ENCODE data around the gene MAX. TPM values are rescaled to one million over a fixed set of nuclear protein-coding genes. Genes with fewer than 3 reads are reported as not detected.

The MAX gene
- total RNA-seq, 1 experiment from 2014 or later = 125 TPM

- no peak for TF ChIP-seq CTCF (IDR thresholded peaks at IDR 0.05; ENCODE audit: unreplicated experiment)
- Mint-ChIP-seq H3K4me1 (ENCODE audit: insufficient read depth, unreplicated experiment) (no peaks in the 10 kb centered on the region), H3K9me3 (ENCODE audit: unreplicated experiment) (no peaks in the 10 kb centered on the region), H3K27me3 (ENCODE audit: insufficient read depth, unreplicated experiment) (no peaks in the 10 kb centered on the region), H3K36me3 (ENCODE audit: insufficient read depth, unreplicated experiment) (peaks cover 54% of the 10 kb centered on the region), H3K4me3 (ENCODE audit: unreplicated experiment) (no peak overlapping the region), H3K27ac (ENCODE audit: low read depth, unreplicated experiment) (no peak overlapping the region)
- no TSS peak for BruUV-seq (replicated peaks)
- POLR2A ChIA-PET = interaction anchor here (1.1 to 1.3 kb wide), 2 partner anchors 17 to 87 kb away, joined by 3 to 5 read pairs; partner anchors contain the start of gene FNTB
- CTCF ChIA-PET = interaction anchor here (0.7 to 0.9 kb wide), 2 partner anchors 11 to 87 kb away, joined by 3 read pairs; partner anchors contain the start of gene FNTB
- DNase-seq (ENCODE audit: unreplicated experiment) = no peak
- intact Hi-C loops (cut with micrococcal nuclease) = no loop called here
These were observed 28.6 kb downstream of the MAX start for GRCh38 chr14:65073605-65074201.

- no peak overlapping the region for H3K27ac Mint-ChIP-seq (ENCODE audit: low read depth, unreplicated experiment)
- no peak overlapping the region for H3K4me3 Mint-ChIP-seq (ENCODE audit: unreplicated experiment)
- POLR2A ChIA-PET = interaction anchor here (1.1 kb wide), 1 partner anchor 17 kb away, joined by 3 read pairs; no protein-coding TSS in a partner anchor
- no peak for TF ChIP-seq CTCF (IDR thresholded peaks at IDR 0.05; ENCODE audit: unreplicated experiment)
- intact Hi-C loops (cut with micrococcal nuclease) = no loop called here
- no peaks in the 10 kb centered on the region for H3K9me3 Mint-ChIP-seq (ENCODE audit: unreplicated experiment)
- BruUV-seq (replicated peaks) = no TSS peak
- no peaks in the 10 kb centered on the region for H3K27me3 Mint-ChIP-seq (ENCODE audit: insufficient read depth, unreplicated experiment)
- H3K4me1 Mint-ChIP-seq (ENCODE audit: insufficient read depth, unreplicated experiment) = no peaks in the 10 kb centered on the region
- DNase-seq (ENCODE audit: unreplicated experiment) = no peak
- H3K36me3 Mint-ChIP-seq (ENCODE audit: insufficient read depth, unreplicated experiment) = peaks cover 46% of the 10 kb centered on the region
- CTCF ChIA-PET = interaction anchor here (0.6 to 0.9 kb wide), 4 partner anchors 11 to 245 kb away, joined by 3 read pairs; no protein-coding TSS in a partner anchor
These were observed 29.4 kb downstream of the MAX start for GRCh38 chr14:65072937-65073336.

GRCh38 chr14:65072256-65072655, 30.1 kb downstream of the MAX start:
- TF ChIP-seq CTCF (IDR thresholded peaks at IDR 0.05; ENCODE audit: unreplicated experiment) = no peak
- ChIA-PET POLR2A (no interaction called here), CTCF (interaction anchor here (0.6 kb wide), 2 partner anchors 32 to 245 kb away, joined by 3 read pairs; no protein-coding TSS in a partner anchor)
- DNase-seq (ENCODE audit: unreplicated experiment) = no peak
- H3K4me1 Mint-ChIP-seq (ENCODE audit: insufficient read depth, unreplicated experiment) = no peaks in the 10 kb centered on the region
- no peak overlapping the region for H3K27ac Mint-ChIP-seq (ENCODE audit: low read depth, unreplicated experiment)
- H3K27me3 Mint-ChIP-seq (ENCODE audit: insufficient read depth, unreplicated experiment) = no peaks in the 10 kb centered on the region
- BruUV-seq (replicated peaks) = no TSS peak
- H3K9me3 Mint-ChIP-seq (ENCODE audit: unreplicated experiment) = no peaks in the 10 kb centered on the region
- H3K36me3 Mint-ChIP-seq (ENCODE audit: insufficient read depth, unreplicated experiment) = peaks cover 44% of the 10 kb centered on the region
- no peak overlapping the region for H3K4me3 Mint-ChIP-seq (ENCODE audit: unreplicated experiment)
- intact Hi-C loops (cut with micrococcal nuclease) = no loop called here

GRCh38 chr14:65071544-65071943, 30.8 kb downstream of the MAX start:
- peaks cover 47% of the 10 kb centered on the region for H3K36me3 Mint-ChIP-seq (ENCODE audit: insufficient read depth, unreplicated experiment)
- no peak overlapping the region for H3K27ac Mint-ChIP-seq (ENCODE audit: low read depth, unreplicated experiment)
- ChIA-PET CTCF (no interaction called here), POLR2A (interaction anchor here (0.7 kb wide), 1 partner anchor 97 kb away, joined by 3 read pairs; no protein-coding TSS in a partner anchor)
- no peaks in the 10 kb centered on the region for H3K27me3 Mint-ChIP-seq (ENCODE audit: insufficient read depth, unreplicated experiment)
- intact Hi-C loops (cut with micrococcal nuclease) = no loop called here
- TF ChIP-seq CTCF (IDR thresholded peaks at IDR 0.05; ENCODE audit: unreplicated experiment) = no peak
- BruUV-seq (replicated peaks) = no TSS peak
- H3K4me3 Mint-ChIP-seq (ENCODE audit: unreplicated experiment) = no peak overlapping the region
- H3K9me3 Mint-ChIP-seq (ENCODE audit: unreplicated experiment) = no peaks in the 10 kb centered on the region
- H3K4me1 Mint-ChIP-seq (ENCODE audit: insufficient read depth, unreplicated experiment) = no peaks in the 10 kb centered on the region
- no peak for DNase-seq (ENCODE audit: unreplicated experiment)

All from MCF 10A (cell line).